HepG2 (cell line): ENCODE measurements around the gene NPDC1. TPM values are rescaled to one million over a fixed set of nuclear protein-coding genes. Genes with fewer than 3 reads are reported as not detected.

Experiments
- BCL6 ChIP-seq: IDR thresholded peaks from 2 replicates; pipeline ENCODE4 v1.6.1; 2016; ENCODE audit warnings: missing genetic modification reagents, missing compliant biosample characterization
- BORCS8-MEF2B ChIP-seq: sonication (generic); formaldehyde crosslinking; IDR thresholded peaks from 2 replicates; pipeline ENCODE4 v1.8.0; 2022; ENCODE audit warnings: mild to moderate bottlenecking, missing genetic modification reagents
- KLF12 ChIP-seq: sonication (generic); formaldehyde crosslinking; IDR thresholded peaks from 2 replicates; pipeline ENCODE4 v1.4.0; 2020; ENCODE audit warnings: missing genetic modification reagents, borderline replicate concordance
- KMT2A ChIP-seq: sonication (generic); formaldehyde crosslinking; IDR thresholded peaks from 2 replicates; pipeline ENCODE4 v1.4.0; 2020; ENCODE audit warnings: missing genetic modification reagents
- MAF1 ChIP-seq: sonication (generic); formaldehyde crosslinking; IDR thresholded peaks from 2 replicates; pipeline ENCODE4 v1.5.0; 2020; ENCODE audit warnings: missing genetic modification reagents, borderline replicate concordance
- MEIS2 ChIP-seq: sonication (generic); formaldehyde crosslinking; IDR thresholded peaks from 2 replicates; pipeline ENCODE4 v1.9.0; 2021; ENCODE audit warnings: mild to moderate bottlenecking, missing genetic modification reagents
- NAIF1 ChIP-seq: sonication (generic); formaldehyde crosslinking; IDR thresholded peaks from 2 replicates; pipeline ENCODE4 v1.5.0; 2020; ENCODE audit warnings: mild to moderate bottlenecking, missing genetic modification reagents, borderline replicate concordance
- RFX1 ChIP-seq: fragments of 450-650 bp; IDR thresholded peaks from 2 replicates; pipeline ENCODE4 v1.6.1; 2017
- SUZ12 ChIP-seq: fragments of 150-350 bp; IDR thresholded peaks from 2 replicates; pipeline ENCODE4 v1.6.1; 2014; ENCODE audit warnings: low read depth, low read length
- TCF12 ChIP-seq, 2 experiments: fragments of 450-650 bp in 1 of 2; sonication (generic) in 1 of 2; formaldehyde crosslinking in 1 of 2; IDR thresholded peaks; 2 replicates each; pipeline versions ENCODE4 v1.6.1 to v1.8.0; 2017 to 2022; ENCODE audit warnings: antibody characterized with exemption in 1 of 2, mild to moderate bottlenecking in 1 of 2, missing genetic modification reagents in 1 of 2, moderate library complexity in 1 of 2
- UBTF ChIP-seq: sonication (generic); formaldehyde crosslinking; IDR thresholded peaks from 2 replicates; pipeline ENCODE4 v1.4.0; 2020; ENCODE audit warnings: mild to moderate bottlenecking, missing genetic modification reagents
- ZFY ChIP-seq: sonication (generic); formaldehyde crosslinking; IDR thresholded peaks from 2 replicates; pipeline ENCODE4 v1.4.0; 2020; ENCODE audit warnings: missing genetic modification reagents
- ZMYM3 ChIP-seq: sonication (generic); formaldehyde crosslinking; IDR thresholded peaks from 2 replicates; pipeline ENCODE4 v1.5.1; 2020; ENCODE audit warnings: mild to moderate bottlenecking, missing genetic modification reagents
- ZNF232 ChIP-seq: sonication (generic); formaldehyde crosslinking; IDR thresholded peaks from 2 replicates; pipeline ENCODE4 v1.4.0; 2020; ENCODE audit warnings: missing genetic modification reagents, borderline replicate concordance
- ZNF335 ChIP-seq: sonication (generic); formaldehyde crosslinking; IDR thresholded peaks from 2 replicates; pipeline ENCODE4 v1.4.0; 2020; ENCODE audit warnings: missing genetic modification reagents
- ZNF558 ChIP-seq: sonication (generic); formaldehyde crosslinking; IDR thresholded peaks from 2 replicates; pipeline ENCODE4 v1.9.0; 2022; ENCODE audit warnings: mild to moderate bottlenecking, missing genetic modification reagents, borderline replicate concordance
- polyA plus RNA-seq, 8 experiments: library from polyadenylated mRNA; depleted of rRNA in 3 of 8; stranded (reverse) in 7 of 8; unstranded in 1 of 8; fragments of >200 nt; fragmentation: Illumina TruSeq in 4 of 8; extraction: Trizol in 4 of 8; gene quantifications; 2 replicates each; pipeline versions ENCODE4 v1.2.1 to v1.2.3, GENCODE V29; 2011 to 2016; ENCODE audit warnings: low read depth in 4 of 8, missing spikeins in 1 of 8, mixed read lengths in 1 of 8; ENCODE audit not compliant: insufficient read depth in 1 of 8
- total RNA-seq, 5 experiments: library from RNA; depleted of rRNA; stranded (reverse); fragments of >200 nt; fragmentation: Illumina TruSeq; extraction: Trizol; gene quantifications; 2 replicates each; pipeline ENCODE4 v1.2.3, GENCODE V29; 2016; ENCODE audit warnings: low read depth in 1 of 5
- TF ChIP-seq, protein P1 (sequence below): sonication (generic); formaldehyde crosslinking; IDR thresholded peaks from 2 replicates; pipeline ENCODE4 v1.8.1; 2022; ENCODE audit warnings: low read depth, mild to moderate bottlenecking, missing genetic modification reagents
- TF ChIP-seq, protein P2 (sequence below): sonication (generic); formaldehyde crosslinking; IDR thresholded peaks from 2 replicates; pipeline ENCODE4 v1.9.0; 2022; ENCODE audit warnings: missing genetic modification reagents, mild to moderate bottlenecking, borderline replicate concordance
- TF ChIP-seq, protein P3 (sequence below): sonication (generic); formaldehyde crosslinking; IDR thresholded peaks from 2 replicates; pipeline ENCODE4 v1.4.0; 2020; ENCODE audit warnings: missing genetic modification reagents

Gene NPDC1
- total and polyA plus RNA-seq, 2 of the 13 experiments (the other 11 are each of a cell fraction or from before 2014, with no cell fraction given): 0.84 to 5.4 TPM

GRCh38 chr9:137086531-137087408 is 40.8 kb upstream of the NPDC1 start, which contains the start of gene MAN1B1 (continued):
- TF ChIP-seq, protein P1, sequence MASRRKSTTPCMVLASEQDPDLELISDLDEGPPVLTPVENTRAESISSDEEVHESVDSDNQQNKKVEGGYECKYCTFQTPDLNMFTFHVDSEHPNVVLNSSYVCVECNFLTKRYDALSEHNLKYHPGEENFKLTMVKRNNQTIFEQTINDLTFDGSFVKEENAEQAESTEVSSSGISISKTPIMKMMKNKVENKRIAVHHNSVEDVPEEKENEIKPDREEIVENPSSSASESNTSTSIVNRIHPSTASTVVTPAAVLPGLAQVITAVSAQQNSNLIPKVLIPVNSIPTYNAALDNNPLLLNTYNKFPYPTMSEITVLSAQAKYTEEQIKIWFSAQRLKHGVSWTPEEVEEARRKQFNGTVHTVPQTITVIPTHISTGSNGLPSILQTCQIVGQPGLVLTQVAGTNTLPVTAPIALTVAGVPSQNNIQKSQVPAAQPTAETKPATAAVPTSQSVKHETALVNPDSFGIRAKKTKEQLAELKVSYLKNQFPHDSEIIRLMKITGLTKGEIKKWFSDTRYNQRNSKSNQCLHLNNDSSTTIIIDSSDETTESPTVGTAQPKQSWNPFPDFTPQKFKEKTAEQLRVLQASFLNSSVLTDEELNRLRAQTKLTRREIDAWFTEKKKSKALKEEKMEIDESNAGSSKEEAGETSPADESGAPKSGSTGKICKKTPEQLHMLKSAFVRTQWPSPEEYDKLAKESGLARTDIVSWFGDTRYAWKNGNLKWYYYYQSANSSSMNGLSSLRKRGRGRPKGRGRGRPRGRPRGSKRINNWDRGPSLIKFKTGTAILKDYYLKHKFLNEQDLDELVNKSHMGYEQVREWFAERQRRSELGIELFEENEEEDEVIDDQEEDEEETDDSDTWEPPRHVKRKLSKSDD (CRISPR knock-in tag): peak; percentile 22; the same call in 1 of the 2 replicates
- TF ChIP-seq BORCS8-MEF2B (CRISPR knock-in tag): peak; percentile 36; the same call in 1 of the 2 replicates
- no peak for TF ChIP-seq ZMYM3 (CRISPR knock-in tag)
- TF ChIP-seq KLF12 (CRISPR knock-in tag): 0 out of 2 replicates have a peak, but pooled peaks have one; percentile 27
- no peak for TF ChIP-seq ZNF558 (CRISPR knock-in tag)
- TF ChIP-seq, protein P2, sequence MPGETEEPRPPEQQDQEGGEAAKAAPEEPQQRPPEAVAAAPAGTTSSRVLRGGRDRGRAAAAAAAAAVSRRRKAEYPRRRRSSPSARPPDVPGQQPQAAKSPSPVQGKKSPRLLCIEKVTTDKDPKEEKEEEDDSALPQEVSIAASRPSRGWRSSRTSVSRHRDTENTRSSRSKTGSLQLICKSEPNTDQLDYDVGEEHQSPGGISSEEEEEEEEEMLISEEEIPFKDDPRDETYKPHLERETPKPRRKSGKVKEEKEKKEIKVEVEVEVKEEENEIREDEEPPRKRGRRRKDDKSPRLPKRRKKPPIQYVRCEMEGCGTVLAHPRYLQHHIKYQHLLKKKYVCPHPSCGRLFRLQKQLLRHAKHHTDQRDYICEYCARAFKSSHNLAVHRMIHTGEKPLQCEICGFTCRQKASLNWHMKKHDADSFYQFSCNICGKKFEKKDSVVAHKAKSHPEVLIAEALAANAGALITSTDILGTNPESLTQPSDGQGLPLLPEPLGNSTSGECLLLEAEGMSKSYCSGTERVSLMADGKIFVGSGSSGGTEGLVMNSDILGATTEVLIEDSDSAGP (CRISPR knock-in tag): peak; percentile 84
- peak; percentile 73; the same call in 1 of the 2 replicates for TF ChIP-seq MAF1
- TF ChIP-seq ZFY (CRISPR knock-in tag): peak; percentile 84
- TF ChIP-seq, protein P3, sequence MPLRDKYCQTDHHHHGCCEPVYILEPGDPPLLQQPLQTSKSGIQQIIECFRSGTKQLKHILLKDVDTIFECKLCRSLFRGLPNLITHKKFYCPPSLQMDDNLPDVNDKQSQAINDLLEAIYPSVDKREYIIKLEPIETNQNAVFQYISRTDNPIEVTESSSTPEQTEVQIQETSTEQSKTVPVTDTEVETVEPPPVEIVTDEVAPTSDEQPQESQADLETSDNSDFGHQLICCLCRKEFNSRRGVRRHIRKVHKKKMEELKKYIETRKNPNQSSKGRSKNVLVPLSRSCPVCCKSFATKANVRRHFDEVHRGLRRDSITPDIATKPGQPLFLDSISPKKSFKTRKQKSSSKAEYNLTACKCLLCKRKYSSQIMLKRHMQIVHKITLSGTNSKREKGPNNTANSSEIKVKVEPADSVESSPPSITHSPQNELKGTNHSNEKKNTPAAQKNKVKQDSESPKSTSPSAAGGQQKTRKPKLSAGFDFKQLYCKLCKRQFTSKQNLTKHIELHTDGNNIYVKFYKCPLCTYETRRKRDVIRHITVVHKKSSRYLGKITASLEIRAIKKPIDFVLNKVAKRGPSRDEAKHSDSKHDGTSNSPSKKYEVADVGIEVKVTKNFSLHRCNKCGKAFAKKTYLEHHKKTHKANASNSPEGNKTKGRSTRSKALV (CRISPR knock-in tag): peak; percentile 85; the same call in 1 of the 2 replicates
- no peak for TF ChIP-seq SUZ12
- TF ChIP-seq NAIF1 (CRISPR knock-in tag): peak; percentile 100
- TF ChIP-seq KMT2A: peak; percentile 83
- peak; percentile 55 for TF ChIP-seq MEIS2 (CRISPR knock-in tag)
- peak; percentile 98 for TF ChIP-seq RFX1
- TF ChIP-seq UBTF (CRISPR knock-in tag): peak; percentile 86
- peak; percentile 75 for TF ChIP-seq ZNF335 (CRISPR knock-in tag)
- 0 out of 2 replicates have a peak, but pooled peaks have one; percentile 14 for TF ChIP-seq BCL6 (CRISPR knock-in tag)
- no peak for TF ChIP-seq TCF12 (IDR thresholded peaks at IDR 0.05)
- TF ChIP-seq TCF12 (CRISPR knock-in tag; IDR thresholded peaks at IDR 0.05): 0 out of 2 replicates have a peak, but pooled peaks have one; percentile 12
- TF ChIP-seq ZNF232 (CRISPR knock-in tag): peak; percentile 14; the same call in 1 of the 2 replicates
